ENCODE results near the gene ATP8B4.

GRCh38 chr15:49809894-49810609 lies 309.0 kb downstream of the ATP8B4 start:
- no peak for TF ChIP-seq CTCF (conservative IDR thresholded peaks at IDR 0.05; ENCODE audit: low read depth, low read length)
- no peak for TF ChIP-seq EZH2phosphoT487 (IDR thresholded peaks at IDR 0.05; ENCODE audit: borderline replicate concordance, low read length)
- no peak for TF ChIP-seq EZH2 (IDR thresholded peaks at IDR 0.05; ENCODE audit: low read length, unreplicated experiment)

Data from PC-3 (cell line).